OCI-LY1 (cell line): ENCODE results near the gene PPP2R2C.

Experiments used
- H2AFZ ChIP-seq: fragments of 200-600 bp; sonication (generic), shearing (Covaris generic); 2 replicates; pipeline ENCODE4 v1.6.0; 2014; ENCODE audit warnings: antibody characterized with exemption, mild to moderate bottlenecking, low read length
- H3F3A ChIP-seq: fragments of 200-600 bp; sonication (generic), shearing (Covaris generic); 2 replicates; pipeline ENCODE4 v1.6.0; 2014; ENCODE audit warnings: mild to moderate bottlenecking, antibody characterized with exemption, low read length, moderate library complexity; ENCODE audit not compliant: insufficient read depth
- H3K27ac ChIP-seq: fragments of 200-600 bp; sonication (generic); 2 replicates; pipeline ENCODE4 v1.5.1; 2014; ENCODE audit warnings: low read length, mixed run types, mild to moderate bottlenecking, low read depth; ENCODE audit not compliant: poor library complexity, severe bottlenecking
- H3K27me3 ChIP-seq: fragments of 200-600 bp; sonication (generic); 2 replicates; pipeline ENCODE4 v1.6.0; 2014; ENCODE audit warnings: antibody characterized with exemption, mild to moderate bottlenecking, low read length, moderate library complexity; ENCODE audit not compliant: insufficient read depth
- H3K36me3 ChIP-seq: fragments of 200-600 bp; sonication (generic); 2 replicates; pipeline ENCODE4 v1.6.1; 2014; ENCODE audit warnings: mild to moderate bottlenecking, antibody characterized with exemption, low read length, moderate library complexity, mixed read lengths; ENCODE audit not compliant: insufficient read depth
- H3K4me1 ChIP-seq: fragments of 200-600 bp; sonication (generic); 2 replicates; pipeline ENCODE4 v1.5.1; 2014; ENCODE audit warnings: mild to moderate bottlenecking, low read length, moderate library complexity; ENCODE audit not compliant: insufficient read depth, severe bottlenecking
- H3K4me2 ChIP-seq: fragments of 200-600 bp; sonication (generic), shearing (Covaris generic); 2 replicates; pipeline ENCODE4 v1.6.1; 2014; ENCODE audit warnings: low read length
- H3K4me3 ChIP-seq: fragments of 200-600 bp; sonication (generic); 2 replicates; pipeline ENCODE4 v1.5.1; 2014; ENCODE audit warnings: low read length, low read depth, mild to moderate bottlenecking, mixed read lengths; ENCODE audit not compliant: poor library complexity, severe bottlenecking
- H3K79me2 ChIP-seq: fragments of 200-600 bp; shearing (Covaris generic); 2 replicates; pipeline ENCODE4 v1.6.1; 2016; ENCODE audit warnings: mixed run types, low read length, mixed read lengths; ENCODE audit not compliant: insufficient read depth
- H3K9ac ChIP-seq: fragments of 200-600 bp; sonication (generic), shearing (Covaris generic); 2 replicates; pipeline ENCODE4 v1.6.1; 2014; ENCODE audit warnings: mild to moderate bottlenecking, low read length, mixed read lengths
- H3K9me2 ChIP-seq: fragments of 200-600 bp; sonication (generic), shearing (Covaris generic); 2 replicates; pipeline ENCODE4 v1.6.1; 2014; ENCODE audit warnings: low read depth, mild to moderate bottlenecking, low read length, mixed read lengths
- H3K9me3 ChIP-seq: fragments of 200-600 bp; shearing (Covaris generic); 2 replicates; pipeline ENCODE4 v1.6.1; 2014; ENCODE audit warnings: low read length, mixed read lengths
- H4K20me1 ChIP-seq: fragments of 200-600 bp; sonication (generic), shearing (Covaris generic); 2 replicates; pipeline ENCODE4 v1.6.0; 2016; ENCODE audit warnings: mild to moderate bottlenecking, low read length; ENCODE audit not compliant: insufficient read depth
- CTCF ChIP-seq: fragments of 200-600 bp; sonication (generic), shearing (Covaris generic); IDR thresholded peaks from 2 replicates; pipeline ENCODE4 v1.5.1; 2017; ENCODE audit warnings: mild to moderate bottlenecking, antibody characterized with exemption, low read length, moderate library complexity, mixed read lengths
- EZH2 ChIP-seq: fragments of 200-600 bp; sonication (generic), shearing (Covaris generic); IDR thresholded peaks from 2 replicates; pipeline ENCODE4 v1.8.0; 2017; ENCODE audit warnings: borderline replicate concordance, mixed run types, mild to moderate bottlenecking, antibody characterized with exemption, low read length, moderate library complexity, mixed read lengths

PPP2R2C gene

GRCh38 chr4:6301051-6301731, 171.2 kb downstream of the PPP2R2C start:
- Histone ChIP-seq H4K20me1 (no peaks in the 10 kb centered on the region), H3K4me3 (no peak overlapping the region), H3K9me2 (no peaks in the 10 kb centered on the region), H2AFZ (no peak overlapping the region), H3K4me1 (no peaks in the 10 kb centered on the region), H3K27me3 (no peaks in the 10 kb centered on the region), H3F3A (no peaks in the 10 kb centered on the region), H3K36me3 (no peaks in the 10 kb centered on the region), H3K9me3 (no peaks in the 10 kb centered on the region), H3K79me2 (no peaks in the 10 kb centered on the region), H3K4me2 (no peak overlapping the region), H3K9ac (no peak overlapping the region), H3K27ac (no peak overlapping the region)
- TF ChIP-seq CTCF (no peak), EZH2 (no peak)

- H3F3A ChIP-seq: no peaks in the 10 kb centered on the region
- TF ChIP-seq EZH2 (no peak), CTCF (no peak)
- H3K9me3 ChIP-seq: no peaks in the 10 kb centered on the region
- H3K27me3 ChIP-seq: no peaks in the 10 kb centered on the region
- H3K27ac ChIP-seq: no peak overlapping the region
- no peaks in the 10 kb centered on the region for H3K36me3 ChIP-seq
- H3K79me2 ChIP-seq: no peaks in the 10 kb centered on the region
- no peaks in the 10 kb centered on the region for H3K9me2 ChIP-seq
- H3K4me2 ChIP-seq: no peak overlapping the region
- H2AFZ ChIP-seq: no peak overlapping the region
- H3K4me3 ChIP-seq: no peak overlapping the region
- no peak overlapping the region for H3K9ac ChIP-seq
- no peaks in the 10 kb centered on the region for H3K4me1 ChIP-seq
- no peaks in the 10 kb centered on the region for H4K20me1 ChIP-seq
These were observed 172.1 kb downstream of the PPP2R2C start for GRCh38 chr4:6300359-6300758.

- Histone ChIP-seq H3K27ac (no peak overlapping the region), H3K79me2 (no peaks in the 10 kb centered on the region), H3K27me3 (no peaks in the 10 kb centered on the region), H3K9me2 (no peaks in the 10 kb centered on the region), H2AFZ (no peak overlapping the region), H3F3A (no peaks in the 10 kb centered on the region), H3K9me3 (no peaks in the 10 kb centered on the region), H3K4me1 (no peaks in the 10 kb centered on the region), H3K9ac (no peak overlapping the region), H3K36me3 (no peaks in the 10 kb centered on the region), H4K20me1 (no peaks in the 10 kb centered on the region), H3K4me3 (no peak overlapping the region), H3K4me2 (no peak overlapping the region)
- TF ChIP-seq CTCF: no peak
- TF ChIP-seq EZH2: no peak
These were observed 172.5 kb downstream of the PPP2R2C start for GRCh38 chr4:6299875-6300274.
